ENCODE measurements around the gene TLN1.

DNA sequence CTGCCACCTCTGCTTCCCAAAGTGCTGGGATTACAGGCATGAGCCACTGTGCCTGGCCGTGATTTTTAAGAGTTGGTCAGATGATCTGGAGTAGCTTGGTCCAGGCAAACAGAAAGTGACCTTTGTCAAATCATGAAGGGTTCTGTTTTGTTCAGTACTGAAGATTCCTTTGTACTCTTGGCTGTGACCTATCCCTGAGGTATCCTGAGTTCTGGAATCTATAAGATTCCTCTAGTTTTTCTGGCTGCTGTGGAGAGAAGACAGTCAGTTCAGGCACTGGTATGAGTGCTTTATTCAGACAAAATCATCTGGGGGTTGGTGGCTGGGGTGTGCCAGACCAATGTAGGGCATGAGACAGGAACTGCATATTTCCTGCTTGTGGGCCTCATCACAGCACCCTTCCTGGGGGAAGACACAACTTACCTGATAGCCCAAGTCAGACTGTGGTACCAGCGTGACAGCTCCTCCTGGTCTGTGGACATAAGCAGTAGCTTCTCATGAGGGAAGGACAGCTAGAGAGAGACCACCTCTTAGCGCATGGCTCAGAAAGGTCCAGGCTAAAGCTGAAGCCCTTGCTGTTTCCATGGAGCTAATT is 70.1 kb downstream of the TLN1 start:
- TF ChIP-seq, protein P1, sequence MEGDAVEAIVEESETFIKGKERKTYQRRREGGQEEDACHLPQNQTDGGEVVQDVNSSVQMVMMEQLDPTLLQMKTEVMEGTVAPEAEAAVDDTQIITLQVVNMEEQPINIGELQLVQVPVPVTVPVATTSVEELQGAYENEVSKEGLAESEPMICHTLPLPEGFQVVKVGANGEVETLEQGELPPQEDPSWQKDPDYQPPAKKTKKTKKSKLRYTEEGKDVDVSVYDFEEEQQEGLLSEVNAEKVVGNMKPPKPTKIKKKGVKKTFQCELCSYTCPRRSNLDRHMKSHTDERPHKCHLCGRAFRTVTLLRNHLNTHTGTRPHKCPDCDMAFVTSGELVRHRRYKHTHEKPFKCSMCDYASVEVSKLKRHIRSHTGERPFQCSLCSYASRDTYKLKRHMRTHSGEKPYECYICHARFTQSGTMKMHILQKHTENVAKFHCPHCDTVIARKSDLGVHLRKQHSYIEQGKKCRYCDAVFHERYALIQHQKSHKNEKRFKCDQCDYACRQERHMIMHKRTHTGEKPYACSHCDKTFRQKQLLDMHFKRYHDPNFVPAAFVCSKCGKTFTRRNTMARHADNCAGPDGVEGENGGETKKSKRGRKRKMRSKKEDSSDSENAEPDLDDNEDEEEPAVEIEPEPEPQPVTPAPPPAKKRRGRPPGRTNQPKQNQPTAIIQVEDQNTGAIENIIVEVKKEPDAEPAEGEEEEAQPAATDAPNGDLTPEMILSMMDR (conservative IDR thresholded peaks at IDR 0.05; ENCODE audit: low read depth in 2 of 2), result no peak
- TF ChIP-seq EZH2 (IDR thresholded peaks at IDR 0.05; ENCODE audit: low read depth, unreplicated experiment) (no peak), POLR2AphosphoS5 (IDR thresholded peaks at IDR 0.05; ENCODE audit: low read depth) (no peak)
